HUES64 (cell line): Measurements from ENCODE around the gene PRSS22.

ENCODE experiments used
- H3K27ac ChIP-seq: 2 replicates; pipeline ENCODE4 v1.7.0; 2013; ENCODE audit warnings: low read depth, low read length, inconsistent platforms
- H3K27me3 ChIP-seq: 2 replicates; pipeline ENCODE4 v1.6.1; 2013; ENCODE audit warnings: mild to moderate bottlenecking, low read length; ENCODE audit not compliant: insufficient read depth
- H3K36me3 ChIP-seq: 2 replicates; pipeline ENCODE4 v1.6.1; 2013; ENCODE audit warnings: mild to moderate bottlenecking, low read length; ENCODE audit not compliant: insufficient read depth
- H3K4me1 ChIP-seq: 2 replicates; pipeline ENCODE4 v1.6.1; 2013; ENCODE audit warnings: mild to moderate bottlenecking, low read length, moderate library complexity; ENCODE audit not compliant: insufficient read depth
- H3K4me3 ChIP-seq: 2 replicates; pipeline ENCODE4 v1.5.1; 2013; ENCODE audit warnings: mild to moderate bottlenecking, low read length, moderate library complexity
- H3K9ac ChIP-seq: 2 replicates; pipeline ENCODE4 v1.6.1; 2013; ENCODE audit warnings: mild to moderate bottlenecking, low read depth, low read length
- H3K9me3 ChIP-seq: 2 replicates; pipeline ENCODE4 v1.6.1; 2013; ENCODE audit warnings: low read depth, low read length; ENCODE audit not compliant: insufficient read depth
- WGBS: fragments of 150-250, 120-280 bp; methylation state at CpG from one replicate; pipeline ENCODE4 v1.1.7; 2013; ENCODE audit warnings: missing lambda C conversion rate; 5-methylcytosine and 5-hydroxymethylcytosine counted together

Gene PRSS22

GRCh38 chr16:2898831-2899563 lies 41.0 kb upstream of the PRSS22 start:
- 86% methylated on average over 10 of the region's 10 CpGs for WGBS
- H3K9me3 ChIP-seq: no peaks in the 10 kb centered on the region
- no peak overlapping the region for H3K9ac ChIP-seq
- no peaks in the 10 kb centered on the region for H3K4me1 ChIP-seq
- H3K27ac ChIP-seq: no peak overlapping the region
- no peak overlapping the region for H3K4me3 ChIP-seq
- H3K36me3 ChIP-seq: no peaks in the 10 kb centered on the region
- no peaks in the 10 kb centered on the region for H3K27me3 ChIP-seq

- Histone ChIP-seq H3K27me3 (no peaks in the 10 kb centered on the region), H3K4me1 (no peaks in the 10 kb centered on the region), H3K27ac (no peak overlapping the region), H3K9me3 (no peaks in the 10 kb centered on the region), H3K9ac (no peak overlapping the region), H3K4me3 (no peak overlapping the region), H3K36me3 (no peaks in the 10 kb centered on the region)
- 92% methylated on average over 7 of the region's 7 CpGs for WGBS
Measured at GRCh38 chr16:2897110-2897509, 39.1 kb upstream of the PRSS22 start.

GRCh38 chr16:2896480-2897010 lies 38.6 kb upstream of the PRSS22 start:
- Histone ChIP-seq H3K4me1 (no peaks in the 10 kb centered on the region), H3K9ac (no peak overlapping the region), H3K9me3 (no peaks in the 10 kb centered on the region), H3K36me3 (no peaks in the 10 kb centered on the region), H3K27ac (no peak overlapping the region), H3K4me3 (no peak overlapping the region), H3K27me3 (no peaks in the 10 kb centered on the region)
- WGBS: 94% methylated on average over 19 of the region's 19 CpGs

- WGBS: 54% methylated on average over 3 of the region's 4 CpGs
- Histone ChIP-seq H3K9me3 (no peaks in the 10 kb centered on the region), H3K27me3 (no peaks in the 10 kb centered on the region), H3K4me1 (peaks cover 3% of the 10 kb centered on the region; the same call in 1 of the 2 replicates), H3K4me3 (no peak overlapping the region), H3K27ac (no peak overlapping the region), H3K36me3 (no peaks in the 10 kb centered on the region), H3K9ac (no peak overlapping the region)
Measured at GRCh38 chr16:2895813-2896212, 37.8 kb upstream of the PRSS22 start.

GRCh38 chr16:2894231-2894630 lies 36.3 kb upstream of the PRSS22 start:
- Histone ChIP-seq H3K27me3 (no peaks in the 10 kb centered on the region), H3K4me3 (no peak overlapping the region), H3K27ac (no peak overlapping the region), H3K36me3 (no peaks in the 10 kb centered on the region), H3K9ac (no peak overlapping the region), H3K9me3 (no peaks in the 10 kb centered on the region), H3K4me1 (peaks cover 5% of the 10 kb centered on the region; the same call in 1 of the 2 replicates)
- WGBS: 92% methylated on average over 31 of the region's 31 CpGs

- peaks cover 2% of the 10 kb centered on the region; the same call in 1 of the 2 replicates for H3K27me3 ChIP-seq
- H3K9me3 ChIP-seq: peaks cover 10% of the 10 kb centered on the region
- H3K36me3 ChIP-seq: no peaks in the 10 kb centered on the region
- H3K4me1 ChIP-seq: no peaks in the 10 kb centered on the region
- 75% methylated on average over 18 of the region's 18 CpGs for WGBS
- H3K9ac ChIP-seq: no peak overlapping the region
- no peak overlapping the region for H3K27ac ChIP-seq
- H3K4me3 ChIP-seq: peak overlapping the region; percentile 72
Measured at GRCh38 chr16:2884041-2884451, 26.1 kb upstream of the PRSS22 start.

GRCh38 chr16:2883458-2883908 lies 25.5 kb upstream of the PRSS22 start:
- no peaks in the 10 kb centered on the region for H3K4me1 ChIP-seq
- H3K27me3 ChIP-seq: peaks cover 2% of the 10 kb centered on the region; the same call in 1 of the 2 replicates
- peaks cover 10% of the 10 kb centered on the region for H3K9me3 ChIP-seq
- peak overlapping the region; percentile 71 for H3K9ac ChIP-seq
- WGBS: 2% methylated on average over 31 of the region's 31 CpGs
- peak overlapping the region; percentile 72 for H3K4me3 ChIP-seq
- no peak overlapping the region; the same call in 1 of the 2 replicates for H3K27ac ChIP-seq
- no peaks in the 10 kb centered on the region for H3K36me3 ChIP-seq

- H3K9ac ChIP-seq: peak within 1 kb of the TSS; percentile 71
- H3K27me3 ChIP-seq: peaks cover 2% of the 10 kb centered on the region; the same call in 1 of the 2 replicates
- peaks cover 10% of the 10 kb centered on the region for H3K9me3 ChIP-seq
- WGBS: under 1% methylated on average over 73 of the region's 73 CpGs
- no peaks in the 10 kb centered on the region for H3K36me3 ChIP-seq
- no peaks in the 10 kb centered on the region for H3K4me1 ChIP-seq
- peak within 1 kb of the TSS; percentile 46; the same call in 1 of the 2 replicates for H3K27ac ChIP-seq
- peak within 1 kb of the TSS; percentile 72 for H3K4me3 ChIP-seq
Measured at GRCh38 chr16:2882650-2883457, 24.9 kb upstream of the PRSS22 start, which contains the start of gene FLYWCH2. Gene FLYWCH2 (plus strand): TSS chr16:2883215. CDS start chr16:2896450, 13,235 bp downstream.

- Histone ChIP-seq H3K4me3 (peak overlapping the region; percentile 72), H3K9me3 (peaks cover 10% of the 10 kb centered on the region), H3K27me3 (peaks cover 2% of the 10 kb centered on the region; the same call in 1 of the 2 replicates), H3K4me1 (no peaks in the 10 kb centered on the region), H3K27ac (no peak overlapping the region), H3K36me3 (no peaks in the 10 kb centered on the region), H3K9ac (no peak overlapping the region)
- WGBS: 15% methylated on average over 52 of the region's 52 CpGs
Measured at GRCh38 chr16:2881783-2882649, 24.0 kb upstream of the PRSS22 start.

GRCh38 chr16:2879854-2880508 lies 22.0 kb upstream of the PRSS22 start:
- no peak overlapping the region for H3K4me3 ChIP-seq
- H3K36me3 ChIP-seq: no peaks in the 10 kb centered on the region
- no peak overlapping the region for H3K27ac ChIP-seq
- 91% methylated on average over 6 of the region's 6 CpGs for WGBS
- H3K9me3 ChIP-seq: peaks cover 10% of the 10 kb centered on the region
- H3K4me1 ChIP-seq: no peaks in the 10 kb centered on the region
- peaks cover 2% of the 10 kb centered on the region; the same call in 1 of the 2 replicates for H3K27me3 ChIP-seq
- H3K9ac ChIP-seq: no peak overlapping the region
